Measurements from ENCODE around the gene EPHA8. TPM values are rescaled to one million over a fixed set of nuclear protein-coding genes. Genes with fewer than 3 reads are reported as not detected.

Gene EPHA8
- total RNA-seq, 1 donor from 2014 or later = 0.23 TPM

GRCh38 chr1:22521692-22522091 is 41.6 kb upstream of the EPHA8 start:
- H3K4me3 ChIP-seq (ENCODE audit: insufficient read depth, low read depth, low read length) = no peak overlapping the region
- no peaks in the 10 kb centered on the region for H3K4me1 Mint-ChIP-seq (ENCODE audit: low read depth, unreplicated experiment)
- no peak overlapping the region for H3K9ac ChIP-seq (ENCODE audit: low read length)
- DNase-seq (ENCODE audit: low read depth) = no peak
- no peak overlapping the region for H3K27ac Mint-ChIP-seq (ENCODE audit: unreplicated experiment)
- H3K9me3 Mint-ChIP-seq (ENCODE audit: unreplicated experiment) = no peaks in the 10 kb centered on the region
- no peaks in the 10 kb centered on the region for H4K20me1 ChIP-seq (ENCODE audit: insufficient read depth, low read length)
- H3K36me3 Mint-ChIP-seq (ENCODE audit: low read depth, unreplicated experiment) = peaks cover 19% of the 10 kb centered on the region
- H3K27ac ChIP-seq (ENCODE audit: low read depth, low read length) = no peak overlapping the region
- no peaks in the 10 kb centered on the region for H3K9me3 ChIP-seq (ENCODE audit: insufficient read depth, low read depth, low read length)
- H2AFZ ChIP-seq (ENCODE audit: low read depth, low read length) = no peak overlapping the region
- H3K4me2 ChIP-seq (ENCODE audit: low read length) = no peak overlapping the region
- H3K27me3 ChIP-seq (ENCODE audit: insufficient read depth, low read length) = no peaks in the 10 kb centered on the region
- TF ChIP-seq EZH2 (IDR thresholded peaks at IDR 0.05; ENCODE audit: insufficient read depth, low read length) (no peak), CTCF (IDR thresholded peaks at IDR 0.05; ENCODE audit: insufficient read depth, low read depth, low read length) (no peak)
- peaks cover 56% of the 10 kb centered on the region for H3K36me3 ChIP-seq (ENCODE audit: insufficient read depth, low read length)
- no peak overlapping the region for H3K4me3 Mint-ChIP-seq (ENCODE audit: unreplicated experiment)
- FAIRE-seq = no peak
- H3K27me3 Mint-ChIP-seq (ENCODE audit: low read depth, unreplicated experiment) = no peaks in the 10 kb centered on the region
- H3K79me2 ChIP-seq (ENCODE audit: insufficient read depth, low read length) = no peaks in the 10 kb centered on the region
- no peaks in the 10 kb centered on the region for H3K4me1 ChIP-seq (ENCODE audit: insufficient read depth, low read length)

- no peak for DNase-seq (ENCODE audit: low read depth)
- no peaks in the 10 kb centered on the region for H3K4me1 Mint-ChIP-seq (ENCODE audit: low read depth, unreplicated experiment)
- H3K9me3 Mint-ChIP-seq (ENCODE audit: unreplicated experiment) = no peaks in the 10 kb centered on the region
- H3K9me3 ChIP-seq (ENCODE audit: insufficient read depth, low read depth, low read length) = no peaks in the 10 kb centered on the region
- no peaks in the 10 kb centered on the region for H3K27me3 Mint-ChIP-seq (ENCODE audit: low read depth, unreplicated experiment)
- H3K4me2 ChIP-seq (ENCODE audit: low read length) = no peak overlapping the region
- no peak overlapping the region for H3K9ac ChIP-seq (ENCODE audit: low read length)
- no peak overlapping the region for H2AFZ ChIP-seq (ENCODE audit: low read depth, low read length)
- H3K4me3 ChIP-seq (ENCODE audit: insufficient read depth, low read depth, low read length) = no peak overlapping the region
- TF ChIP-seq CTCF (IDR thresholded peaks at IDR 0.05; ENCODE audit: insufficient read depth, low read depth, low read length) (no peak), EZH2 (IDR thresholded peaks at IDR 0.05; ENCODE audit: insufficient read depth, low read length) (no peak)
- no peak for FAIRE-seq
- H3K4me1 ChIP-seq (ENCODE audit: insufficient read depth, low read length) = no peaks in the 10 kb centered on the region
- no peaks in the 10 kb centered on the region for H4K20me1 ChIP-seq (ENCODE audit: insufficient read depth, low read length)
- H3K79me2 ChIP-seq (ENCODE audit: insufficient read depth, low read length) = no peaks in the 10 kb centered on the region
- H3K27ac ChIP-seq (ENCODE audit: low read depth, low read length) = no peak overlapping the region
- peaks cover 50% of the 10 kb centered on the region for H3K36me3 ChIP-seq (ENCODE audit: insufficient read depth, low read length)
- peaks cover 19% of the 10 kb centered on the region for H3K36me3 Mint-ChIP-seq (ENCODE audit: low read depth, unreplicated experiment)
- H3K4me3 Mint-ChIP-seq (ENCODE audit: unreplicated experiment) = no peak overlapping the region
- no peak overlapping the region for H3K27ac Mint-ChIP-seq (ENCODE audit: unreplicated experiment)
- no peaks in the 10 kb centered on the region for H3K27me3 ChIP-seq (ENCODE audit: insufficient read depth, low read length)
These were observed 41.0 kb upstream of the EPHA8 start for GRCh38 chr1:22522221-22522743.

GRCh38 chr1:22524481-22524880 is 38.8 kb upstream of the EPHA8 start:
- Histone ChIP-seq H3K4me1 (ENCODE audit: insufficient read depth, low read length) (no peaks in the 10 kb centered on the region), H2AFZ (ENCODE audit: low read depth, low read length) (no peak overlapping the region), H3K27ac (ENCODE audit: low read depth, low read length) (no peak overlapping the region), H3K4me3 (ENCODE audit: insufficient read depth, low read depth, low read length) (no peak overlapping the region), H4K20me1 (ENCODE audit: insufficient read depth, low read length) (peaks cover 6% of the 10 kb centered on the region), H3K79me2 (ENCODE audit: insufficient read depth, low read length) (no peaks in the 10 kb centered on the region), H3K9me3 (ENCODE audit: insufficient read depth, low read depth, low read length) (no peaks in the 10 kb centered on the region), H3K4me2 (ENCODE audit: low read length) (no peak overlapping the region), H3K9ac (ENCODE audit: low read length) (no peak overlapping the region), H3K27me3 (ENCODE audit: insufficient read depth, low read length) (no peaks in the 10 kb centered on the region), H3K36me3 (ENCODE audit: insufficient read depth, low read length) (peaks cover 41% of the 10 kb centered on the region)
- no peak for FAIRE-seq
- H3K4me1 Mint-ChIP-seq (ENCODE audit: low read depth, unreplicated experiment) = no peaks in the 10 kb centered on the region
- H3K27me3 Mint-ChIP-seq (ENCODE audit: low read depth, unreplicated experiment) = no peaks in the 10 kb centered on the region
- peaks cover 16% of the 10 kb centered on the region for H3K36me3 Mint-ChIP-seq (ENCODE audit: low read depth, unreplicated experiment)
- no peak overlapping the region for H3K27ac Mint-ChIP-seq (ENCODE audit: unreplicated experiment)
- H3K4me3 Mint-ChIP-seq (ENCODE audit: unreplicated experiment) = no peak overlapping the region
- no peak for DNase-seq (ENCODE audit: low read depth)
- TF ChIP-seq EZH2 (IDR thresholded peaks at IDR 0.05; ENCODE audit: insufficient read depth, low read length) = no peak
- TF ChIP-seq CTCF (IDR thresholded peaks at IDR 0.05; ENCODE audit: insufficient read depth, low read depth, low read length) = no peak
- H3K9me3 Mint-ChIP-seq (ENCODE audit: unreplicated experiment) = no peaks in the 10 kb centered on the region

Data from astrocyte (in vitro differentiated cells and primary cell).